GM18499 (cell line): ENCODE results near the gene STX4.

Source experiments
- ATAC-seq: cut with Tn5 transposase; IDR thresholded peaks from one replicate; pipeline ENCODE4 v1.9.1; 2021; ENCODE audit warnings: moderate number of reproducible peaks; ENCODE audit not compliant: insufficient read depth, unreplicated experiment

Gene STX4

GRCh38 chr16:31063843-31064611, 30.7 kb downstream of the STX4 start:
- ATAC-seq, result no peak

- ATAC-seq, result no peak
These were observed 31.6 kb downstream of the STX4 start for GRCh38 chr16:31064882-31065461.

GRCh38 chr16:31067342-31067741, 34.0 kb downstream of the STX4 start:
- no peak for ATAC-seq

- no peak for ATAC-seq
These were observed 38.5 kb downstream of the STX4 start for GRCh38 chr16:31071861-31072260.

- ATAC-seq, result no peak
These were observed 39.3 kb downstream of the STX4 start for GRCh38 chr16:31072540-31073141.

GRCh38 chr16:31073142-31073969, 40.0 kb downstream of the STX4 start:
- ATAC-seq, result peak; percentile 34

GRCh38 chr16:31073970-31074813, 40.8 kb downstream of the STX4 start, which contains the start of the genes ZNF646 and ZNF668:
Gene ZNF646, plus strand, starts transcription at chr16:31074422. Its CDS starts 1,903 bp downstream, at chr16:31076325.
Gene ZNF668, minus strand, starts transcription at chr16:31074240. Its CDS starts 9,781 bp downstream, at chr16:31064459.
- ATAC-seq, result peak; percentile 51

GRCh38 chr16:31074814-31075183, 41.4 kb downstream of the STX4 start:
- no peak for ATAC-seq

- no peak for ATAC-seq
These were observed 43.0 kb downstream of the STX4 start for GRCh38 chr16:31076319-31076718.

- no peak for ATAC-seq
These were observed 43.7 kb downstream of the STX4 start for GRCh38 chr16:31077024-31077423.

GRCh38 chr16:31077592-31078396, 44.4 kb downstream of the STX4 start:
- ATAC-seq, result no peak

GRCh38 chr16:31078597-31079341, 45.4 kb downstream of the STX4 start:
- no peak for ATAC-seq

- ATAC-seq, result no peak
These were observed 46.1 kb downstream of the STX4 start for GRCh38 chr16:31079342-31079944.

- no peak for ATAC-seq
These were observed 46.8 kb downstream of the STX4 start for GRCh38 chr16:31080035-31080629.

- ATAC-seq, result no peak
These were observed 47.5 kb downstream of the STX4 start for GRCh38 chr16:31080756-31081419.

GRCh38 chr16:31081428-31082351, 48.3 kb downstream of the STX4 start:
- ATAC-seq, result no peak
